ENCODE results near the gene CYP2S1.

- no peak for TF ChIP-seq CTCF (IDR thresholded peaks at IDR 0.05)
- no peak for TF ChIP-seq POLR2A (IDR thresholded peaks at IDR 0.05)
Observed at GRCh38 chr19:41192574-41193429, at the start of gene CYP2S1.

Measured in breast epithelium (tissue), 3 donors.